Measurements from ENCODE around the gene CST7. TPM values are rescaled to one million over a fixed set of nuclear protein-coding genes. Genes with fewer than 3 reads are reported as not detected.
"Not testable (repeated sequence)": the region's sequence is repeated elsewhere in the genome, so short reads cannot be mapped to it uniquely, and the experiment has no call there.

Gene CST7
- total RNA-seq, 4 donors from 2014 or later: 6.4 to 20.5 (median 12.2) TPM

DNA sequence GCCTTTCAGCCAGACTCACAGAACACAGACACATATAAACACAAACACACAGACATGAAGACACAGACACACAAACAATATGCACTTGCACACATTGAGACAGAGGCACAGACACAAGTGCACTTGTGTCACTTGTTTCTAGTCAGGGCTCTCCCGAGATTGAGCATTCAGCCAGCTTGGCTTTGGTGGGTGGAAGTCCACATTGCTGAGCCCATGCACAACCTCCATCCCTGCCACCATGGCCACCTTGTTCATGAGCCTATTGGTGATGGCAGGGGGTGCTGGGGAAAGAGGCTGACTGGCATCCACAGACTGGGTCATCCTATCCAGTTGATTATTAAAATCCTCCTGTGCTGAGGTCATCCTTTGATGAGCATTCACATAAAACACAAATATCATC lies 11.5 kb upstream of the CST7 start:
- ATAC-seq (ENCODE audit: low FRiP score) (no peak), DNase-seq (ENCODE audit: low spot score) (no peak)
- TF ChIP-seq, protein P1, sequence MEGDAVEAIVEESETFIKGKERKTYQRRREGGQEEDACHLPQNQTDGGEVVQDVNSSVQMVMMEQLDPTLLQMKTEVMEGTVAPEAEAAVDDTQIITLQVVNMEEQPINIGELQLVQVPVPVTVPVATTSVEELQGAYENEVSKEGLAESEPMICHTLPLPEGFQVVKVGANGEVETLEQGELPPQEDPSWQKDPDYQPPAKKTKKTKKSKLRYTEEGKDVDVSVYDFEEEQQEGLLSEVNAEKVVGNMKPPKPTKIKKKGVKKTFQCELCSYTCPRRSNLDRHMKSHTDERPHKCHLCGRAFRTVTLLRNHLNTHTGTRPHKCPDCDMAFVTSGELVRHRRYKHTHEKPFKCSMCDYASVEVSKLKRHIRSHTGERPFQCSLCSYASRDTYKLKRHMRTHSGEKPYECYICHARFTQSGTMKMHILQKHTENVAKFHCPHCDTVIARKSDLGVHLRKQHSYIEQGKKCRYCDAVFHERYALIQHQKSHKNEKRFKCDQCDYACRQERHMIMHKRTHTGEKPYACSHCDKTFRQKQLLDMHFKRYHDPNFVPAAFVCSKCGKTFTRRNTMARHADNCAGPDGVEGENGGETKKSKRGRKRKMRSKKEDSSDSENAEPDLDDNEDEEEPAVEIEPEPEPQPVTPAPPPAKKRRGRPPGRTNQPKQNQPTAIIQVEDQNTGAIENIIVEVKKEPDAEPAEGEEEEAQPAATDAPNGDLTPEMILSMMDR (IDR thresholded peaks at IDR 0.05): no peak

DNA sequence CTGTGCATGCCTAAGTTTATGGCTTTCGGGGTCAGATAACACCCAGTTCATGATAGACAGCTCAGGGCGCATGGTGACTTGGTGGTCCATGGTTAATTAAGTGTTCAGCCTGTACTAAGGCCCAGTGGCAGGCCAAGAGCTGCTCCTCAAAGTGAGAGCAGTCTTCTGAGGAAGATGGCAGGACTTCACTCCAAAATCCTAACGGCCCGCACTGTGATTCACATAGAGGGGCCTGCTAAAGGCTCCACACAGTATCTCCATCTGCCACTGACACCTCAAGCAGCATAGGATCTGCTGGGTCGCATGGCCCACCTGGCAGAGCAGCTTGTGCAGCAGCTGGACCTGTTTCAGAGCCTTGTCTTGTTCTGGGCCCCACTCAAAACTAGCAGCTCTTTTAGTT lies 10.6 kb upstream of the CST7 start:
- TF ChIP-seq, protein P1 (IDR thresholded peaks at IDR 0.05): no peak
- ATAC-seq (ENCODE audit: low FRiP score) (no peak), DNase-seq (ENCODE audit: low spot score) (no peak)

DNA sequence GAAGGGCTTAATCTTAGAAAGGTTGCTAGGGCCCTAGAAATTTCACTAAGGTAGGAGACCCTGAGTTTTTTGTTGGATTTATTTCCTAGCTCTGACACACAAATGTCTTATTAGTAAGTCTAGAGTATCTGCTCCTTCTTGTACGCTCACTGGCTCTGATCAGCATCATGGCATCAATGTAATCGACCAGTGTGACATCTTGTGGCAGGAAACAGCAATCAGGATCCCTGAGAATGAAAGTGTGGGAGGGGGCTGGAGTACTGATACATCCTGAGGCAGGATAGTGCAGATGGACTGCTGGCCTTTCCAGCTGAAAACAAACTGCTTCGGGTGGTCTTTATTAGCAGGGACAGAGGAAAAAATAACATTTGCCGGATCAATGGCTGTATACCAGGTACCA lies 10.0 kb upstream of the CST7 start:
- no peak for ATAC-seq (ENCODE audit: low FRiP score)
- TF ChIP-seq, protein P1 (IDR thresholded peaks at IDR 0.05): no peak
- no peak for DNase-seq (ENCODE audit: low spot score)

DNA sequence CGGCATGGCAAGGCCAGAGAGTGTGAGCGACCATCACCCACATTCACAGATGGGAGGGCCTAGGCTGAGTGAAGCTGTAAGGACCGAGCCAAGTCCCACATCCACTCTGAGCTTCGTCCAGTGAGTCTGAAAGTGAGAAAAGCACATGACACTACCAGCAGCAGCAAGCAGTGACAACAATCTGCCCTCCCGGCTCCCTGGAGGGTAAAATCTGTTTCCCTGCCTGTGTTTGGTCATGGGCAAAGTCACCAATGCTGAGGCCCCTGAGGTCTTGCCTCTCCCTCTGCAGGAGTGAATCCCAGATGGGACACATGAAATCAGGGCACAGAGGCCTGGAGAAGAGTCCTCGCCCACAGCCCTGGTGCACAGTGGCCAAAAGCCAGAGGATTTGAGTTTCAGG lies 6.4 kb upstream of the CST7 start:
- ATAC-seq (ENCODE audit: low FRiP score) (no peak), DNase-seq (ENCODE audit: low spot score) (no peak)
- TF ChIP-seq, protein P1 (IDR thresholded peaks at IDR 0.05): no peak

DNA sequence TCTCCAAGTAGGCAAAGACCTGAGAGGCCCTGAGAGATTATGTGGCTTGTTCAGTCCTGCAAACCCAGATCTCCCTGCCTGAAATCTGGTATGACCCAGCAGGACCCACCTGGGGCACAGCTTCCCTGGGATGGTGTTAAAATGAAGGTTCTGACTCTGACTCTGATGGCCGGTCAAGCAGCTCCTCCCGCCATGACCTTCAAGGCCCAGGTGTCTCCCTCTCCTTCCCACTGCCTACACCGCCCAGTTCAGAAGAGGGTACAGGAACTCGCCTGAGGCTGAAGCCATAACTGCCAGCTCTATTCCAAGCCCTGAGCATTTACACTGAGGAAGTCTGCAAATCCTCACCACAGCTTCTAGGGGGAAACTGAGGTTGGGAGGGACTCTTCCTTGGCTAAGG lies 5.9 kb upstream of the CST7 start:
- TF ChIP-seq, protein P1 (IDR thresholded peaks at IDR 0.05): no peak
- ATAC-seq (ENCODE audit: low FRiP score) (no peak), DNase-seq (ENCODE audit: low spot score) (no peak)

DNA sequence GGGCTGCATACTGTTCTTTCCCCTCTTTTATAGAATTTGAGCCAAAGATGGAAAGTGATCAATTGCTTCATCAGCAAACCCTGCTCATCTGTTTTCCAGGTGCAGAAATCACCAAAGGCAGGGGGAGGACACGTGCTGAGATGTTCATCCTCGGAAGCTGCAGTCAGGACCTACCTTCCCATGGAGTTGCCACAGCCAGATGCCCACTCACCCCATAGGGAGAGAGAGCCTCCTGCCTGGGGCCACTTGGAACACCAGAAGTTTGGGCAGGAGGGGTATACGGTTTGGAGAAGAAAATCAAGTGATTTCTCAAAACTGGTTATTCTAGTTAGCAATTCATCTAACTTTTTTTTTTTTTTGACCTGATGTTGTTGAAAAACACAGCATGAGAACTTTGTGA lies 5.3 kb upstream of the CST7 start:
- DNase-seq (ENCODE audit: low spot score) (no peak), ATAC-seq (ENCODE audit: low FRiP score) (no peak)
- TF ChIP-seq, protein P1 (IDR thresholded peaks at IDR 0.05): no peak

DNA sequence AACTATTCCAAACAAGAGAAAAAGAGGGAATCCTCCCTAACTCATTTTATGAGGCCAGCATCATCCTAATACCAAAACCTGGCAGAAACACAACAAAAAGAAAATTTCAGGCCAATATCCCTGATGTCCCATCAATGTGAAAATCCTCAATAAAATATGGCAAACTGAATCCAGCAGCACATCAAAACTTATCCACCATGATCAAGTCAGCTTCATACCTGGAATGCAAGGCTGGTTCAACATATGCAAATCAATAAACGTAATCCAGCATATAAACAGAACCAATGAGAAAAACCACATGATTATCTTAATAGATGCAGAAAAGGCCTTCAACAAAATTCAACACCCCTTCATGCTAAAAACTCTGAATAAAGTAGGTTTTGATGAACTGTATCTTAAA lies 2.7 kb upstream of the CST7 start:
- DNase-seq (ENCODE audit: low spot score); ATAC-seq (ENCODE audit: low FRiP score): not testable (repeated sequence)

DNA sequence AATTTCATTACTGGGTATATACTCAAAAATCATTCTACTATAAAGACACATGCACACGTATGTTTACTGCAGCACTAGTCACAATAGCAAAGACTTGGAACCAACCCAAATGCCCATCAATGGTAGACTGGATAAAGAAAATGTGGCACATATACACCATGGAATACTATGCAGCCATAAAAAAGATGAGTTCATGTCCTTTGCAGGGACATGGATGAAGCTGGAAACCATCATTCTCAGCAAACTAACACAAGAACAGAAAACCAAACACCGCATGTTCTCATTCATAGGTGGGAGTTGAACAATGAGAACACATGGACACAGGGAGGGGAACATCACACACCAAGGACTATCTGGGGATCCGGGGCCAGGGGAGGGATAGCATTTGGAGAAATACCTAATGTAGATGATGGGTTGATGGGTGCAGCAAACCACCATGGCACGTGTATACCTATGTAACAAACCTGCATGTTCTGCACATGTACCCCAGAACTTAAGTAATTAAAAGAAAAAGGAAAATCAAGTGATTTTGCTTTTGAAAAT lies 602 bp upstream of the CST7 start:
- ATAC-seq (ENCODE audit: low FRiP score); DNase-seq (ENCODE audit: low spot score): not testable (repeated sequence)
